Neural cell (in vitro differentiated cells): ENCODE results near the gene TCTA.
"Not testable (repeated sequence)": the region's sequence is repeated elsewhere in the genome, so short reads cannot be mapped to it uniquely, and the experiment has no call there.

ENCODE experiments used
- CTCF ChIP-seq: fragments of 450-650 bp; IDR thresholded peaks from 2 replicates; pipeline ENCODE4 v1.5.1; 2014; ENCODE audit warnings: antibody characterized with exemption, mild to moderate bottlenecking, moderate library complexity; ENCODE audit not compliant: poor library complexity, severe bottlenecking
- EP300 ChIP-seq: fragments of 450-650 bp; conservative IDR thresholded peaks from 2 replicates; pipeline ENCODE4 v1.6.1; 2014; ENCODE audit warnings: antibody characterized with exemption, mild to moderate bottlenecking, moderate library complexity; ENCODE audit not compliant: poor library complexity, severe bottlenecking
- EZH2 ChIP-seq: fragments of 200-600, 300-800 bp; shearing (Covaris generic), sonication (generic); IDR thresholded peaks from 2 replicates; pipeline ENCODE4 v1.6.1; 2014; ENCODE audit warnings: antibody characterized with exemption, low read length, borderline replicate concordance, mild to moderate bottlenecking; ENCODE audit not compliant: insufficient read depth, poor library complexity, severe bottlenecking
- RAD21 ChIP-seq: fragments of 450-650 bp; conservative IDR thresholded peaks from 2 replicates; pipeline ENCODE4 v1.6.1; 2014; ENCODE audit warnings: antibody characterized with exemption, mild to moderate bottlenecking, moderate library complexity
- TAF1 ChIP-seq: IDR thresholded peaks from 2 replicates; pipeline ENCODE4 v1.6.1; 2012; ENCODE audit warnings: low read depth

- TF ChIP-seq RAD21, CTCF, TAF1, EZH2, EP300: not testable (repeated sequence)
Observed at GRCh38 chr3:49405570-49405969, 6.7 kb upstream of the TCTA start.
